Gastroesophageal sphincter (tissue), 3 donors: ENCODE results near the gene SPTBN2.

ENCODE experiments used
- EP300 ChIP-seq: sonication (generic); formaldehyde crosslinking; IDR thresholded peaks from one replicate; pipeline ENCODE4 v1.6.1; 2017; ENCODE audit warnings: antibody characterized with exemption, mild to moderate bottlenecking
- POLR2A ChIP-seq, 2 donors: fragments of 450-650 bp; IDR thresholded peaks; one replicate each; pipeline ENCODE4 v1.6.1; 2017; ENCODE audit warnings: antibody characterized with exemption in 2 of 2, mild to moderate bottlenecking in 2 of 2, moderate library complexity in 1 of 2
- POLR2AphosphoS5 ChIP-seq: sonication (generic); formaldehyde crosslinking; IDR thresholded peaks from one replicate; pipeline ENCODE4 v1.6.1; 2017; ENCODE audit warnings: antibody characterized with exemption
- TF ChIP-seq, protein P1 (sequence below), 4 experiments: fragments of 200-600 bp in 2 of 4; fragments of 450-650 bp in 2 of 4; sonication (generic) in 1 of 4; IDR thresholded peaks; one replicate each; pipeline ENCODE4 v1.5.1; 2017 to 2019; ENCODE audit warnings: antibody characterized with exemption in 4 of 4, mild to moderate bottlenecking in 2 of 4, moderate library complexity in 2 of 4

DNA sequence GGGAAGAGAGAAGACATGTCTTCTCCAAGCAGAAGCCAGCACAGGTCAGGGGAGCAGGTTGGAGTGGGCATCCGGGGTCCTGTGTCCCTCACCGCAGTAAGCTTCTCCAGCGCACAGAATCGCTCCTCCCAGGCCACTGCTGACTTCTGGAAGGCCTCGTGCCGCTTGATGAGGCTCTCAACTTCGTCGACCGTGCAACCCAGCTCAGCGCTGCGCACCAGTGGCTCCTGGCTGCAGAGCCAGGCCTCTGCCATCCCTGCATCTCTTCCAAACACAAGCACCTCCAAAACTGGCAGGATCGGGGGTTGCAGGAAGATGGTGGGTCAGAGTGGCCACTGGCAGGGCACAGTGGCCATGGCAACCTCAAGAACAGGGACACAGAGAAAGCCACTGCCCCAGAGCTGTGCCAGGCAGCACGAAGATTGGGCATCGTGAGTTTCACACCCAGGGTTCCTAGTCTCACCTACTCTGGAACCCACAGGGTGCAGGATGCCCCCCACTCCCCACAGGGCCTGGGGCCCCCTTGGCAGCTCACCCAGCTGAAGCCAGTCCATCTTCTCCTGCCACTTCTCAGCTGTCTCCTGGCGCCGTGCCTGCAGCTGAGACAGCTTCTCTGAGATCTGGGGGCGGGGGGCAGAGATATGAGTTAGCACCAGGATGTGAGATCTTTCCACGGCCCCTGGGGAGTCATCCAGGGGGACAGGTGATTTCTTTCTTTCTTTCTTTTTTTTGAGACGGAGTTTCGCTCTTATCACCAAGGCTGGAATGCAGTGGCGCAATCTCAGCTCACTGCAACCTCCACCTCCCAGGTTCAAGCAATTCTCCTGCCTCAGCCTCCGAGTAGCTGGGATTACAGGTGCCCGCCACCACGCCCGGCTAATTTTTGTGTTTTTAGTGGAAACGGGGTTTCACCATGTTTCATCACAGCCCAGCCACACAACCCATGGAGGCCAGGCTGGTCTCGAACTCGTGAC is 40.2 kb downstream of the SPTBN2 start:
- TF ChIP-seq, protein P1, sequence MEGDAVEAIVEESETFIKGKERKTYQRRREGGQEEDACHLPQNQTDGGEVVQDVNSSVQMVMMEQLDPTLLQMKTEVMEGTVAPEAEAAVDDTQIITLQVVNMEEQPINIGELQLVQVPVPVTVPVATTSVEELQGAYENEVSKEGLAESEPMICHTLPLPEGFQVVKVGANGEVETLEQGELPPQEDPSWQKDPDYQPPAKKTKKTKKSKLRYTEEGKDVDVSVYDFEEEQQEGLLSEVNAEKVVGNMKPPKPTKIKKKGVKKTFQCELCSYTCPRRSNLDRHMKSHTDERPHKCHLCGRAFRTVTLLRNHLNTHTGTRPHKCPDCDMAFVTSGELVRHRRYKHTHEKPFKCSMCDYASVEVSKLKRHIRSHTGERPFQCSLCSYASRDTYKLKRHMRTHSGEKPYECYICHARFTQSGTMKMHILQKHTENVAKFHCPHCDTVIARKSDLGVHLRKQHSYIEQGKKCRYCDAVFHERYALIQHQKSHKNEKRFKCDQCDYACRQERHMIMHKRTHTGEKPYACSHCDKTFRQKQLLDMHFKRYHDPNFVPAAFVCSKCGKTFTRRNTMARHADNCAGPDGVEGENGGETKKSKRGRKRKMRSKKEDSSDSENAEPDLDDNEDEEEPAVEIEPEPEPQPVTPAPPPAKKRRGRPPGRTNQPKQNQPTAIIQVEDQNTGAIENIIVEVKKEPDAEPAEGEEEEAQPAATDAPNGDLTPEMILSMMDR (IDR thresholded peaks at IDR 0.05) = no peak
- TF ChIP-seq EP300 (no peak), POLR2AphosphoS5 (no peak), POLR2A (IDR thresholded peaks at IDR 0.05) (no peak)
